ENCODE results near the gene MAP3K8.

The MAP3K8 gene

GRCh38 chr10:30456266-30456665 is 22.3 kb downstream of the MAP3K8 start:
- peak; percentile 83 for DNase-seq (ENCODE audit: low read depth)
- TF ChIP-seq CTCF (IDR thresholded peaks at IDR 0.05; ENCODE audit: low read depth, low read length, missing control alignments) = no peak
- H3K4me3 ChIP-seq (ENCODE audit: low read depth, low read length) = no peak overlapping the region

DNA sequence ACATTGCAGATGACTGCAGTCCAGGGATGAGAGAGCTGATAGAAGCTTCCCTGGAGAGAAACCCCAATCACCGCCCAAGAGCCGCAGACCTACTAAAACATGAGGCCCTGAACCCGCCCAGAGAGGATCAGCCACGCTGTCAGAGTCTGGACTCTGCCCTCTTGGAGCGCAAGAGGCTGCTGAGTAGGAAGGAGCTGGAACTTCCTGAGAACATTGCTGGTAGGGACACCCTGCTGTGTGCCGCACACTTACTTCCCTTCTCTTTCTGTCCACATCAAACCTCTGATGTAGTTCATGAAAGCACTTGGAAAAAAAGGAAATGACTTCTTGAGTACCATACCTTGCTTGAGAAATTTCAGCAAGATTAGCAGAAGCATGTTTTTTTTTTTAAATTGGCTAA is 25.3 kb downstream of the MAP3K8 start:
- no peak for TF ChIP-seq CTCF (IDR thresholded peaks at IDR 0.05; ENCODE audit: low read depth, low read length, missing control alignments)
- no peak overlapping the region for H3K4me3 ChIP-seq (ENCODE audit: low read depth, low read length)
- DNase-seq (ENCODE audit: low read depth) = no peak

DNA sequence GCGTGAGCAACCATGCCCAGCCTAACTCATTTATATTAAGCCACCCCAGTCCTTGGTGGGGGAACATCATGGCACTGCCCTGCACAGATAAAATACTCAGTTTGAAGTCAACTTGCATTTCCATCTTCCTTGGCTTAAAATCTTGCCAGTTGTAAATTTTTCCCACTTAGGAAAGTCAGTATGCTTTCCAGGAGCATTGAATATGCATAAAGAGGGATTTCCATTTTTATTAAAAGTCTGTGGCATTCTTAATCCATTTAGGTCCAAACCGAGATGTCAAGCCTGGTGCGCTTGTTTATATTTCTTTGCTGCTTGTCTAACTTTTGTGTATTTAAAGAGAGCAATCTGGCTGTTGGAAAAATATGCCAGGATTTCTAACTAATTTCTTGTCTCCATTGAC is 26.1 kb downstream of the MAP3K8 start:
- no peak overlapping the region for H3K4me3 ChIP-seq (ENCODE audit: low read depth, low read length)
- TF ChIP-seq CTCF (IDR thresholded peaks at IDR 0.05; ENCODE audit: low read depth, low read length, missing control alignments) = no peak
- DNase-seq (ENCODE audit: low read depth) = no peak

- no peak for TF ChIP-seq CTCF (IDR thresholded peaks at IDR 0.05; ENCODE audit: low read depth, low read length, missing control alignments)
- DNase-seq (ENCODE audit: low read depth) = no peak
- no peak overlapping the region for H3K4me3 ChIP-seq (ENCODE audit: low read depth, low read length)
These were observed 28.5 kb downstream of the MAP3K8 start for GRCh38 chr10:30462513-30462912.

DNA sequence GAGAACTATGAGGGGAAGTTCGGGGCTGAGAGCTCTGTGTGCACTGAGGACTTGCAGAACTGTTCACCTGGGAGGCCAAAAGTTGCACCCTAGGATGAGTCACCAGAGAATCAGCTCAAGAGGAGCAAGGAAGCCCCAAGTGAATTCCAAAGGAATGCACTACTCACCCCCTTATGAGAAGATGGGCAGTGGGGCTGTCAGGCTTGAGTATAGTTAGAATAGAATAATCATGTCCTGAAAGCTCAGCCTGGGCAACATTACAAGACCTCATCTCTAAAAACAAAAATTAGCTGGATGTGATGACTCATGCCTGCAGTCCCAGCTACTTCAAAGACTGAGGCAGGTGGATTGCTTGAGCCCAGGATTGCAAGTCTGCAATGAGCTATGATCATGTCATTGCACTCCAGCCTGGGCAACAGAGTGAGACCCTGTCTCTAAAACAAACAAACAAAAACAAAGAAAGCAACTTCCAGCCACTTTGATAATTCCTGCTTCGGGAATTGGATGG is 30.0 kb downstream of the MAP3K8 start:
- DNase-seq (ENCODE audit: low read depth) = no peak
- no peak overlapping the region for H3K4me3 ChIP-seq (ENCODE audit: low read depth, low read length)
- no peak for TF ChIP-seq CTCF (IDR thresholded peaks at IDR 0.05; ENCODE audit: low read depth, low read length, missing control alignments)

GRCh38 chr10:30464675-30465074 is 30.7 kb downstream of the MAP3K8 start:
- TF ChIP-seq CTCF (IDR thresholded peaks at IDR 0.05; ENCODE audit: low read depth, low read length, missing control alignments) = no peak
- H3K4me3 ChIP-seq (ENCODE audit: low read depth, low read length) = no peak overlapping the region
- DNase-seq (ENCODE audit: low read depth) = no peak

- no peak for DNase-seq (ENCODE audit: low read depth)
- H3K4me3 ChIP-seq (ENCODE audit: low read depth, low read length) = no peak overlapping the region
- no peak for TF ChIP-seq CTCF (IDR thresholded peaks at IDR 0.05; ENCODE audit: low read depth, low read length, missing control alignments)
These were observed 32.5 kb downstream of the MAP3K8 start for GRCh38 chr10:30466445-30466844.
